PC-3 (cell line): ENCODE data around the gene MCL1. TPM values are rescaled to one million over a fixed set of nuclear protein-coding genes. Genes with fewer than 3 reads are reported as not detected.

Experiments used
- ATAC-seq: fragments of 200-7000 bp; cut with Tn5 transposase; 2 replicates; pipeline ENCODE4 v1.9.1; 2020; ENCODE audit warnings: mild to moderate bottlenecking, moderate library complexity
- BruUV-seq: library from RNA; stranded (reverse); fragments of 400-500 nt; replicated peaks from 2 replicates; lab custom pipeline; 2021; lab: Mats Ljungman, UMichigan
- CTCF ChIA-PET: fragments of 300-600 bp; sonication (Branson Sonifier 250); formaldehyde crosslinking; loops from one replicate; lab custom pipeline; 2022; ENCODE audit warnings: antibody characterized with exemption; lab: Charles Lee
- POLR2A ChIA-PET: fragments of 300-600 bp; sonication (Branson Sonifier 250); formaldehyde crosslinking; loops from one replicate; lab custom pipeline; 2022; ENCODE audit warnings: antibody characterized with exemption; ENCODE audit not compliant: unreplicated experiment; lab: Charles Lee
- DNase-seq: peaks from one replicate; pipeline ENCODE4 v3.0.0-alpha.2; 2015
- H2AFZ ChIP-seq: fragments of 300-600 bp; sonication (generic); 2 replicates; pipeline ENCODE4 v1.6.0; 2016; ENCODE audit warnings: antibody characterized with exemption, low read length
- H3F3A ChIP-seq: fragments of 300-600 bp; sonication (generic); one replicate; pipeline ENCODE4 v1.6.0; 2017; ENCODE audit warnings: antibody characterized with exemption, low read length, control low read depth, mild to moderate bottlenecking; ENCODE audit not compliant: unreplicated experiment
- H3K27ac ChIP-seq: fragments of 300-600 bp; sonication (generic); 2 replicates; pipeline ENCODE4 v1.5.1; 2016; ENCODE audit warnings: mild to moderate bottlenecking, low read length
- H3K27me3 ChIP-seq: fragments of 300-600 bp; sonication (generic); 2 replicates; pipeline ENCODE4 v1.6.1; 2016; ENCODE audit warnings: low read length, mixed read lengths
- H3K36me3 ChIP-seq: fragments of 300-600 bp; sonication (generic); 2 replicates; pipeline ENCODE4 v1.6.1; 2016; ENCODE audit warnings: low read depth, mixed run types, low read length, mixed read lengths
- H3K4me1 ChIP-seq: fragments of 300-600 bp; sonication (generic); 2 replicates; pipeline ENCODE4 v1.5.1; 2016; ENCODE audit warnings: low read length; ENCODE audit not compliant: insufficient read depth
- H3K4me2 ChIP-seq: fragments of 300-600 bp; sonication (generic); 2 replicates; pipeline ENCODE4 v1.6.0; 2016; ENCODE audit warnings: low read length
- H3K4me3 ChIP-seq: fragments of 300-600 bp; sonication (generic); 2 replicates; pipeline ENCODE4 v1.5.1; 2016; ENCODE audit warnings: mild to moderate bottlenecking, low read length, mixed read lengths
- H3K79me2 ChIP-seq: fragments of 300-600 bp; sonication (generic); 2 replicates; pipeline ENCODE4 v1.6.1; 2017; ENCODE audit warnings: low read length, mixed read lengths
- H3K9ac ChIP-seq: fragments of 300-600 bp; sonication (generic); 2 replicates; pipeline ENCODE4 v1.6.0; 2016; ENCODE audit warnings: mild to moderate bottlenecking, low read length
- H3K9me2 ChIP-seq: fragments of 300-600 bp; sonication (generic); replicated peaks from 2 replicates; pipeline ENCODE4 v1.6.1; 2016; ENCODE audit warnings: mixed run types, low read length, mixed read lengths
- H3K9me3 ChIP-seq: fragments of 300-600 bp; sonication (generic); 2 replicates; pipeline ENCODE4 v1.6.1; 2016; ENCODE audit warnings: low read length, mixed read lengths
- H4K20me1 ChIP-seq: fragments of 300-600 bp; sonication (generic); 2 replicates; pipeline ENCODE4 v1.6.1; 2016; ENCODE audit warnings: low read length, mixed read lengths
- EZH2 ChIP-seq: fragments of 300-600 bp; sonication (generic); IDR thresholded peaks from one replicate; pipeline ENCODE4 v1.6.1; 2017; ENCODE audit warnings: antibody characterized with exemption, mild to moderate bottlenecking, low read length; ENCODE audit not compliant: unreplicated experiment
- EZH2phosphoT487 ChIP-seq: fragments of 300-600 bp; sonication (generic); IDR thresholded peaks from 2 replicates; pipeline ENCODE4 v1.6.1; 2018; ENCODE audit warnings: mild to moderate bottlenecking, antibody characterized with exemption, low read length, borderline replicate concordance
- intact Hi-C: fragments of 100-400 bp; cut with micrococcal nuclease; formaldehyde crosslinking; loops from 2 replicates; pipeline ENCODE4 v1.9.0; 2023
- total RNA-seq: library from RNA; depleted of rRNA; stranded (reverse); fragments of >200 nt; gene quantifications from 2 replicates; pipeline ENCODE4 v1.2.3, GENCODE V29; 2014
- TF ChIP-seq, protein P1 (sequence below): fragments of 300-600 bp; sonication (generic); conservative IDR thresholded peaks from 2 replicates; pipeline ENCODE4 v1.5.1; 2017; ENCODE audit warnings: antibody characterized with exemption, low read depth, mild to moderate bottlenecking, low read length

MCL1 gene
- total RNA-seq, 1 experiment from 2014 or later = 285 TPM

DNA sequence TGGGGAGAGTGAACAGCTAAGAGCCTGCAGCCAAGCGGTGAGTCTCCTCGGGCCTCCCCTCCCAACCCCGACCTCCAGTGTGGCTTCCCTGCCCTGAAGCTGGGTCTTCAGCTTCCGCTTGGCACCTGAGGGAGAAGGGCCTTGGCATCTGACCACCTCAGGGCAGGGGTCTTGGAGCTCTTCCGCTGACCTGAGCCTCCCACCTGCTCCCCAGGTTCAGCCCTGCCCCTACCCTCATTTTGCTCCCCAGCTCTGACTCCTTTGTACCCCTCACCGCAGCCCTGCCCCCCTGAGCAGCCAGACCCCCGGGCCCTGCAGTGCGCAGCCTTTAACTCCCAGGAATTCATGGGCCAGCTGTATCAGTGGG lies 25.3 kb downstream of the MCL1 start:
- no peaks in the 10 kb centered on the region for H4K20me1 ChIP-seq
- H2AFZ ChIP-seq = no peak overlapping the region
- no peaks in the 10 kb centered on the region for H3K79me2 ChIP-seq
- CTCF ChIA-PET = no interaction called here
- no peak overlapping the region for H3K4me3 ChIP-seq
- DNase-seq = no peak
- intact Hi-C loops = no loop called here
- no peak overlapping the region for H3K27ac ChIP-seq
- H3K9ac ChIP-seq = no peak overlapping the region
- no peak for ATAC-seq
- POLR2A ChIA-PET = no interaction called here
- no peak overlapping the region for H3K4me2 ChIP-seq
- H3K4me1 ChIP-seq = peaks cover 17% of the 10 kb centered on the region
- no peaks in the 10 kb centered on the region for H3K9me3 ChIP-seq
- no TSS peak for BruUV-seq
- H3K36me3 ChIP-seq = no peaks in the 10 kb centered on the region
- H3K9me2 ChIP-seq = no peaks in the 10 kb centered on the region
- H3F3A ChIP-seq = no peaks in the 10 kb centered on the region
- no peaks in the 10 kb centered on the region for H3K27me3 ChIP-seq
- TF ChIP-seq, protein P1, sequence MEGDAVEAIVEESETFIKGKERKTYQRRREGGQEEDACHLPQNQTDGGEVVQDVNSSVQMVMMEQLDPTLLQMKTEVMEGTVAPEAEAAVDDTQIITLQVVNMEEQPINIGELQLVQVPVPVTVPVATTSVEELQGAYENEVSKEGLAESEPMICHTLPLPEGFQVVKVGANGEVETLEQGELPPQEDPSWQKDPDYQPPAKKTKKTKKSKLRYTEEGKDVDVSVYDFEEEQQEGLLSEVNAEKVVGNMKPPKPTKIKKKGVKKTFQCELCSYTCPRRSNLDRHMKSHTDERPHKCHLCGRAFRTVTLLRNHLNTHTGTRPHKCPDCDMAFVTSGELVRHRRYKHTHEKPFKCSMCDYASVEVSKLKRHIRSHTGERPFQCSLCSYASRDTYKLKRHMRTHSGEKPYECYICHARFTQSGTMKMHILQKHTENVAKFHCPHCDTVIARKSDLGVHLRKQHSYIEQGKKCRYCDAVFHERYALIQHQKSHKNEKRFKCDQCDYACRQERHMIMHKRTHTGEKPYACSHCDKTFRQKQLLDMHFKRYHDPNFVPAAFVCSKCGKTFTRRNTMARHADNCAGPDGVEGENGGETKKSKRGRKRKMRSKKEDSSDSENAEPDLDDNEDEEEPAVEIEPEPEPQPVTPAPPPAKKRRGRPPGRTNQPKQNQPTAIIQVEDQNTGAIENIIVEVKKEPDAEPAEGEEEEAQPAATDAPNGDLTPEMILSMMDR = no peak
- TF ChIP-seq EZH2 = no peak
- no peak for TF ChIP-seq EZH2phosphoT487

DNA sequence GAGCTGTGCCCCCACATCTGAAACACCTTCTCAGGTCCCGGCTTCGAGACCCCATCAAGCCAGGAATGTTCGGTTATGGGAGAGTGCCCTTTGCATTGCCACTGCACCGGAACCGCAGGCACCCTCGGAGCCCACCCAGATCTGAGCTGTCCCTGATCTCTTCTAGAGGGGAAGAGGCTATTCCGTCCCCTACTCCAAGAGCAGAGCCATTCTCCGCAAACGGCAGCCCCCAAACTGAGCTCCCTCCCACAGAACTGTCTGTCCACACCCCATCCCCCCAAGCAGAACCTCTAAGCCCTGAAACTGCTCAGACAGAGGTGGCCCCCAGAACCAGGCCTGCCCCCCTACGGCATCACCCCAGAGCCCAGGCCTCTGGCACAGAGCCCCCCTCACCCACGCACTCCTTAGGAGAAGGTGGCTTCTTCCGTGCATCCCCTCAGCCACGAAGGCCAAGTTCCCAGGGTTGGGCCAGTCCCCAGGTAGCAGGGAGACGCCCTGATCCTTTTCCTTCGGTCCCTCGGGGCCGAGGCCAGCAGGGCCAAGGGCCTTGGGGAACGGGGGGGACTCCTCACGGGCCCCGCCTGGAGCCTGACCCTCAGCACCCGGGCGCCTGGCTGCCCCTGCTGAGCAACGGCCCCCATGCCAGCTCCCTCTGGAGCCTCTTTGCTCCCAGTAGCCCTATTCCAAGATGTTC lies 25.9 kb downstream of the MCL1 start:
- ChIA-PET POLR2A (no interaction called here), CTCF (no interaction called here)
- H3K9me2 ChIP-seq = no peaks in the 10 kb centered on the region
- no peak overlapping the region for H3K4me2 ChIP-seq
- no peak for ATAC-seq
- BruUV-seq = no TSS peak
- intact Hi-C loops = no loop called here
- no peaks in the 10 kb centered on the region for H3K79me2 ChIP-seq
- H4K20me1 ChIP-seq = no peaks in the 10 kb centered on the region
- no peak overlapping the region for H3K27ac ChIP-seq
- TF ChIP-seq EZH2 (no peak), EZH2phosphoT487 (no peak)
- TF ChIP-seq, protein P1 = no peak
- H3K27me3 ChIP-seq = no peaks in the 10 kb centered on the region
- H3K36me3 ChIP-seq = no peaks in the 10 kb centered on the region
- no peak overlapping the region for H2AFZ ChIP-seq
- H3K9me3 ChIP-seq = no peaks in the 10 kb centered on the region
- H3F3A ChIP-seq = no peaks in the 10 kb centered on the region
- no peak for DNase-seq
- H3K9ac ChIP-seq = no peak overlapping the region
- peaks cover 17% of the 10 kb centered on the region for H3K4me1 ChIP-seq
- H3K4me3 ChIP-seq = no peak overlapping the region

DNA sequence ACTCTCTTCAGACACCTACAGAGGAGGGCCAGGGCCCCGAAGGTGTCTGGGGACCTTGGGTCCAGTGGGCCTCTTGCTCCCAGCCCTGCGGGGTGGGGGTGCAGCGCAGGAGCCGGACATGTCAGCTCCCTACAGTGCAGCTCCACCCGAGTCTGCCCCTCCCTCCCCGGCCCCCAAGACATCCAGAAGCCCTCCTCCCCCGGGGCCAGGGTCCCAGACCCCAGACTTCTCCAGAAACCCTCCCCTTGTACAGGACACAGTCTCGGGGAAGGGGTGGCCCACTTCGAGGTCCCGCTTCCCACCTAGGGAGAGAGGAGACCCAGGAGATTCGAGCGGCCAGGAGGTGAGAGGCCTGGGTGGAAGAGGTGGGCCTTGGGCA lies 26.5 kb downstream of the MCL1 start:
- Histone ChIP-seq H3K9me2 (no peaks in the 10 kb centered on the region), H3K9me3 (no peaks in the 10 kb centered on the region), H2AFZ (no peak overlapping the region), H4K20me1 (no peaks in the 10 kb centered on the region), H3F3A (no peaks in the 10 kb centered on the region), H3K36me3 (no peaks in the 10 kb centered on the region), H3K4me1 (peaks cover 20% of the 10 kb centered on the region), H3K27ac (peak overlapping the region; percentile 31; the same call in 1 of the 2 replicates), H3K27me3 (no peaks in the 10 kb centered on the region), H3K79me2 (no peaks in the 10 kb centered on the region), H3K9ac (no peak overlapping the region), H3K4me3 (no peak overlapping the region), H3K4me2 (peak overlapping the region; percentile 42; the same call in 1 of the 2 replicates)
- BruUV-seq = no TSS peak
- ChIA-PET CTCF (no interaction called here), POLR2A (no interaction called here)
- ATAC-seq (no peak), DNase-seq (no peak)
- intact Hi-C loops = no loop called here
- TF ChIP-seq EZH2 = no peak
- TF ChIP-seq EZH2phosphoT487 = no peak
- TF ChIP-seq, protein P1 = no peak
